ENCODE measurements around the gene CD180. TPM values are rescaled to one million over a fixed set of nuclear protein-coding genes. Genes with fewer than 3 reads are reported as not detected.

The CD180 gene
- 1 to 10 TPM in 2 of 9 donors, under 1 TPM in 7; 0.18 to 7.7 (median 0.36) TPM for total RNA-seq
- under 1 TPM; 0.08 to 0.18 TPM for polyA plus RNA-seq
- long read RNA-seq, donor 1, result 0 reads
- long read RNA-seq, donor 2, full-length matches to known transcripts, result 1 of 1 reads
- long read RNA-seq, donor 2, partial matches to known transcripts, result 0 of 1 reads
- long read RNA-seq, donor 2, other reads (novel, unspliced or antisense), result 0 of 1 reads
- long read RNA-seq, donor 3, result 0 reads

- Histone ChIP-seq H3K4me1 (peaks cover 0 to 71% (median 7%) of the 10 kb centered on the region in 12 donors), H3K27ac (peak within 1 kb of the TSS in 1 of 12 donors; percentile 83), H3K27me3 (no peaks in the 10 kb centered on the region), H3K4me3 (peak within 1 kb of the TSS in 2 of 12 donors; percentile 2 to 42), H3K9me3 (peaks cover 0 to 6% (median 0%) of the 10 kb centered on the region in 12 donors), H3K36me3 (no peaks in the 10 kb centered on the region)
- DNase-seq (peak in 2 of 5 donors; percentile 15 to 42), ATAC-seq (peak in 3 of 4 donors; percentile 57 to 69 (median 68))
- TF ChIP-seq POLR2A (IDR thresholded peaks at IDR 0.05), result no peak
- TF ChIP-seq, protein P1, sequence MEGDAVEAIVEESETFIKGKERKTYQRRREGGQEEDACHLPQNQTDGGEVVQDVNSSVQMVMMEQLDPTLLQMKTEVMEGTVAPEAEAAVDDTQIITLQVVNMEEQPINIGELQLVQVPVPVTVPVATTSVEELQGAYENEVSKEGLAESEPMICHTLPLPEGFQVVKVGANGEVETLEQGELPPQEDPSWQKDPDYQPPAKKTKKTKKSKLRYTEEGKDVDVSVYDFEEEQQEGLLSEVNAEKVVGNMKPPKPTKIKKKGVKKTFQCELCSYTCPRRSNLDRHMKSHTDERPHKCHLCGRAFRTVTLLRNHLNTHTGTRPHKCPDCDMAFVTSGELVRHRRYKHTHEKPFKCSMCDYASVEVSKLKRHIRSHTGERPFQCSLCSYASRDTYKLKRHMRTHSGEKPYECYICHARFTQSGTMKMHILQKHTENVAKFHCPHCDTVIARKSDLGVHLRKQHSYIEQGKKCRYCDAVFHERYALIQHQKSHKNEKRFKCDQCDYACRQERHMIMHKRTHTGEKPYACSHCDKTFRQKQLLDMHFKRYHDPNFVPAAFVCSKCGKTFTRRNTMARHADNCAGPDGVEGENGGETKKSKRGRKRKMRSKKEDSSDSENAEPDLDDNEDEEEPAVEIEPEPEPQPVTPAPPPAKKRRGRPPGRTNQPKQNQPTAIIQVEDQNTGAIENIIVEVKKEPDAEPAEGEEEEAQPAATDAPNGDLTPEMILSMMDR (IDR thresholded peaks at IDR 0.05), result no peak
- intact Hi-C loops (cut with DNase I), result no loop called here
- WGBS, 4 donors, result 46 to 56% (median 53%) methylated on average over 5 of the region's 5 CpGs
Observed at GRCh38 chr5:67196537-67197059, at the start of gene CD180. Gene CD180, minus strand, starts transcription at chr5:67196799. Its CDS starts 158 bp downstream, at chr5:67196641.

DNA sequence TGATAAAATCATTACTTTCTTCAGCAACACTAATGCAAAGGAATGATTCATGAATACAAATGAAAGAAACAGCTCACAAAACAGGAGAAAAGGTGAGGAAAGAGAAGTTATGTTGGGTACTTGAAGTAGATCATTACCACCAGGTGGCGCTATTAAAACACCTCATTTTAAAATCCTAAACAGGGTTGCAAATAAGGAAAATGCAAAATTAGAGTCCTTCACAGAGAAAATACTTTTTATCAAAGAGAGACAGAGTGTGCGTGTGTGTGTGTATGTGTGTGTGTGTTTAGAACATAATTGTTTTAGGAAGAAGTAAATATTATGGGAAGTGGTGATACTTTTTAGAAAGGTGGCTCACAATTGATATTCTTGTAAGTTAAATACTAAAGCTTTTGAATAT lies 49.5 kb upstream of the CD180 start:
- 2 to 5% (median 4%) methylated on average over 2 of the region's 2 CpGs for WGBS, 4 donors
- ATAC-seq, result peak in 3 of 4 donors; percentile 28 to 55 (median 42)
- H3K27me3 ChIP-seq, result no peaks in the 10 kb centered on the region
- no peak overlapping the region for H3K4me3 ChIP-seq
- H3K4me1 ChIP-seq, result peaks cover 0 to 35% (median 18%) of the 10 kb centered on the region in 12 donors
- no peak for TF ChIP-seq POLR2A (IDR thresholded peaks at IDR 0.05)
- TF ChIP-seq, protein P1 (IDR thresholded peaks at IDR 0.05), result peak; percentile 66 to 86 (median 80)
- H3K36me3 ChIP-seq, result no peaks in the 10 kb centered on the region
- intact Hi-C loops (cut with DNase I), result loop anchor here (2.0 to 10.0 kb wide), 16 partner anchors 151 to 1719 kb away; no protein-coding TSS in a partner anchor
- H3K9me3 ChIP-seq, result no peaks in the 10 kb centered on the region
- peak in 1 of 5 donors; percentile 31 for DNase-seq
- peak overlapping the region in 4 of 12 donors; percentile 32 to 65 (median 32) for H3K27ac ChIP-seq

- Histone ChIP-seq H3K4me3 (no peak overlapping the region), H3K27ac (peak overlapping the region in 4 of 12 donors; percentile 32 to 65 (median 45)), H3K9me3 (no peaks in the 10 kb centered on the region), H3K36me3 (no peaks in the 10 kb centered on the region), H3K4me1 (peaks cover 0 to 35% (median 18%) of the 10 kb centered on the region in 12 donors), H3K27me3 (no peaks in the 10 kb centered on the region)
- intact Hi-C loops (cut with DNase I), result loop anchor here (5.0 to 10.0 kb wide), 15 partner anchors 152 to 1719 kb away; no protein-coding TSS in a partner anchor
- ATAC-seq (peak in 1 of 4 donors; percentile 4), DNase-seq (no peak)
- 67 to 72% (median 70%) methylated on average over 3 of the region's 3 CpGs for WGBS, 4 donors
- no peak for TF ChIP-seq POLR2A (IDR thresholded peaks at IDR 0.05)
- TF ChIP-seq, protein P1 (IDR thresholded peaks at IDR 0.05), result no peak
Observed at GRCh38 chr5:67245259-67245846, 48.8 kb upstream of the CD180 start.

DNA sequence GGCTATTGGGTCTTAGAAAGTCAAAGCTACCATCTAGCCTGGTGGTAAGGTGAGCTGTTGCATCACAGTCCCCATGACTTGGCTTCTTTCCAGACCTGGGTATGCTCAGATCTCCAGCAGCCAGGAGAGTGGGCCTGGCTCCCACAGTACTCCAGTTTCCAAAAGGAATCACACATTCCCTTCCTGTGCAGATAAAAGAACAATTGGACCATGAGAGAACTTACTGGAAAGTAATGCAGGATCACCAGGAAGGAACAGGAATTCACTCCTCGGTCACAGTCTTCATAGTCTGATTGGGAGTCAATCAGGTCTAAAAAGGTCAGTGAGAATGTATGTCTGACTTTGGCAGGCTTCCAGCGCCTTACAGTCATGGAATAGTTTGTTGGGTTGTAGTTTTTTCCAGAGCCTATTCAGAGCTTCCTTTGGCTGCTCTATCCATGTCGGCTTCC lies 47.8 kb upstream of the CD180 start:
- DNase-seq (peak in 2 of 5 donors; percentile 25 to 63), ATAC-seq (peak in 3 of 4 donors; percentile 49 to 72 (median 71))
- Histone ChIP-seq H3K4me1 (peaks cover 0 to 34% (median 15%) of the 10 kb centered on the region in 12 donors), H3K4me3 (no peak overlapping the region), H3K9me3 (no peaks in the 10 kb centered on the region), H3K27me3 (no peaks in the 10 kb centered on the region), H3K36me3 (no peaks in the 10 kb centered on the region), H3K27ac (peak overlapping the region in 2 of 12 donors; percentile 39 to 57)
- TF ChIP-seq POLR2A (IDR thresholded peaks at IDR 0.05), result no peak
- TF ChIP-seq, protein P1 (IDR thresholded peaks at IDR 0.05), result no peak
- intact Hi-C loops (cut with DNase I), result loop anchor here in 7 of 10 donors (5.0 to 10.0 kb wide), 7 partner anchors 250 to 1720 kb away; no protein-coding TSS in a partner anchor
- 39 to 62% (median 47%) methylated on average over 3 of the region's 3 CpGs for WGBS, 4 donors

Measured in heart left ventricle (tissue), 16 donors.